ENCODE data around the gene PRAC1.
"Not testable (repeated sequence)": the region's sequence is repeated elsewhere in the genome, so short reads cannot be mapped to it uniquely, and the experiment has no call there.

The PRAC1 gene

GRCh38 chr17:48727415-48728175 is 5.3 kb upstream of the PRAC1 start:
- no peak for DNase-seq

DNA sequence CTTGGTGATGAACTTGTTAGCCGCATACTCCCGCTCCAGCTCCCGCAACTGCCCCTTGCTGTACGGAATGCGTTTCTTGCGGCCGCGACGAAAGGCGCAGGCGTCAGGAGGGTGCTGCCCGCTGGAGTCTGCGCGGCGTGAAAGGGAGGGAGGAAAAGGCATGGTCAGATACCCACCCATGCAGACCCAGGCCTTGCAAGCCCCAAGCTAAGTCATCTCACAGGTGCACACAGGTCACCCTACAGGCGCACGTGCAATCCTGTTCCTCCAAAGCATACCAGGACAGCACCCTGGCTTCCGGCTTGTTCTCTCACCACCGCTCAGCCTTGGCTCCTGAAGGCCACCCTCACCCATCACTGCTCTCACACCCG is 4.6 kb upstream of the PRAC1 start:
- no peak for DNase-seq

- DNase-seq: no peak
Observed at GRCh38 chr17:48726114-48726915, 4.0 kb upstream of the PRAC1 start.

DNA sequence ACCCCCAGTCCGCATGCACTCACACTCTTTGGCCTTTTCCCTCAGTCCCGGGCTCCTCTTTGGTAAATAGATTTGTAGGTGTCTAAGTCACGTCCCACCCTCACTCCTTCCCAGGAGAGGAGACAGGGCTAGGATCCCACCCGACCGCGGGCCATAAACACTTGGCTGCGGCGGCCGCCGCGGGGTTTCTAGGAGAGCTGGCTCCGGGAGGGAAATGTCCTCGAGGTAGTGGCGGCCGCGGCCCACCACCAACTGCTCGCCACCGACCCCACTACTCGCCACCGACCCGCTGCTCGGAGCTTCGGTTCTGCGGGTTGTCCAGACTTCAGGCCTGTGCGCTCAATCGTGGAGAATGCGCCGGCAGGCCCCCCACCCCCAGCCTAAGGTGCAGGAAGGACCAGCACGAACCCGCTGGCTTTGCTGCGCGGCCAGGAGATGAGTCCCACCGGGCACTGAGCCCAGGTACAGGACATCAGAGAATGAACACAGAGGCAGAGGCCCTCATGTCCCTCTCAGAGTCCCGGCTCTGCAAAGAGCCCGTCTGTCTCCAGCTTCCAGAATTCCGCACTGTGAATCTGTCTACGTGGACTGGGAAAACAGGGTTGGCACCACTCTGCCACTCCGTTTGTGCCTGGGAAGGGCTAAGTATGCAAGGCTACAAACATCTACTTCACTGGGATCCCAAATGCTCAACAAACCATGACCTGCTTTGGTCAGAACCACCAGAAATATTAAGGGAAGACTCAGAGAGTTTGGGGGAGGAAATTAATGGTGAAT is 3.2 kb upstream of the PRAC1 start:
- no peak for DNase-seq

GRCh38 chr17:48725004-48725287 is 2.6 kb upstream of the PRAC1 start:
- no peak for DNase-seq

DNA sequence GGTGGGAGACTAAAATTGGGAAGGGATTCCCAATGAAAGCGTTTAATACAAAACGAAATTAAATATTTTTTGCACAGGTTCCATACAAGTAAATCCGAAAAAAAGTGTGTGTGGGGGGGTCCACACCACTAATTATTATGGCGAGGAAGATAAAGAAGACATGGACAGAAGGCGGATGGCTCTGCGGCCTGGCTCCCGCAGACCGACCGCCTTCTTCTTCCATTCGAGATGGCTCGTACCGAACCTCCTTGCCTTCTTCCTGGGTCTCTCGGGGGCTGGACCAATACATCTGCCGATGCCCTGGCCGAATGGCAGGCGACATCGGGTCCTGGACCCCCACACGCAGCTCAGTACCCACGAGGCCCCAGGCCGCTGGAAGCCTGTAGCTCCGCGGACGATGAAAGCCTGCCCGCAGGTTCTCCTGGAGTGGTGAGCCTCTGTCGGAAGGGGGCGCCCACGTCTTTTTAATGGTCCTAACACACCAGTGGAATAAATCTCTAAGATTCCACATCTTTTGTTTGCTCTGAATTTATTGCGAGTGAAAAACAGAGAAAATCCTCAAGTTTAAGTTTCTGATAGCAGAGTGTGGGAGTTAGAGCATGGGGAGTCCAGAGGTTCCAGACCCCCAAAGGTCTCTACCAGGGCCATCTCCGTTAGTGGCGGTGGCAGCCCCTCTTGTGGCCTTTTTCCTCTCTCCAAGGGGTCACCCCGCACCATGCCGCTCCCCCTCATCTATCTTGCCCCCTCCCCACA is 2.1 kb upstream of the PRAC1 start:
- peak in 42 of 51 donors; percentile 0 to 76 (median 34) for DNase-seq

GRCh38 chr17:48723423-48724250 is 1.3 kb upstream of the PRAC1 start:
- no peak for DNase-seq

DNA sequence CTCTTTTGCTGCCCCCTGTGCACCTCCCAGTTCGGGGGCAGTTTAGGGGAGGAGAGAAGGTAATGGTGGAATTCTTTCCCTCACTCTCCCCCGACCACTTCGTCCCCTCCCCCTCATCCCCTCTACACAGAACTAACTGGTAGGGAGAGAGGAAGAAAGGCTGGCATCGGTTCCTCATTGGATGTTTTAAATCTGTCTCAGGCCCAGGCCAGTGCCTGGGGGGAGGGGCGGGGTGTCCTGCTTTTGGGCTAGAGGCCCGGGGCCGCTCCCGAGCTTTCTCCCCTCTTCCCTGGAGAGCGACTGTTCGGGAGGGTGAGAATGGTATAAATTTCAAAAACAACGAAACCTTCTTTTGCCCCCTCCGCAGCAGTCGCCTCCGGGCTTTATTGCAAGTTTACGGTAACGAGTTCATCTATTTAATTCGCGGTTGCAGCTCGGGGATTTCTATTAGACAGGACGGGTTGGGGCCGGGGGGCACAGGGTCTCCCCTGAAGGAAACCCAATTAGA is 651 bp upstream of the PRAC1 start, which contains the start of gene PRAC2:
Gene PRAC2, plus strand, starts transcription at position 271 of the 508 bp plus-strand sequence. CDS start 1,226 bp downstream, outside the sequence.
- DNase-seq: peak in 1 of 51 donors; percentile 3

DNA sequence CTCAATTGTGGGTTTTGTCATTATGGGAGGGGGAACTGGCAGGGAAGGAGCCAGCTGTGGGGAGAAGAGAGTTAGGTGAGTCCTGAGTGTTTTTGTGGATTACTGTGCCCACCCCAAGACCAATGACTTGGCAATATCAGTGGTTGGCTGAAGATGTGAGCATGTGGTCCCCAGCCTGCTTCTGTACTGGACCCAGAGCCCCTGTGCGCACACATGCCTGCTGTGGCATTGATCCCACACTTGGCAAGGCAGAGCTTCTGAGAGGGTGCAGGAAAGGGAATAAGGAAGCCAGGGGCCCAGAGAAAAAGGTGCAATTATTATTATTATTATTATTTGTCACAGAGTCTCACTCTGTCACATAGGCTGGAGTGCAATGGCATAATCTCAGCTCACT is 1.3 kb downstream of the PRAC1 start:
- no peak for DNase-seq

DNA sequence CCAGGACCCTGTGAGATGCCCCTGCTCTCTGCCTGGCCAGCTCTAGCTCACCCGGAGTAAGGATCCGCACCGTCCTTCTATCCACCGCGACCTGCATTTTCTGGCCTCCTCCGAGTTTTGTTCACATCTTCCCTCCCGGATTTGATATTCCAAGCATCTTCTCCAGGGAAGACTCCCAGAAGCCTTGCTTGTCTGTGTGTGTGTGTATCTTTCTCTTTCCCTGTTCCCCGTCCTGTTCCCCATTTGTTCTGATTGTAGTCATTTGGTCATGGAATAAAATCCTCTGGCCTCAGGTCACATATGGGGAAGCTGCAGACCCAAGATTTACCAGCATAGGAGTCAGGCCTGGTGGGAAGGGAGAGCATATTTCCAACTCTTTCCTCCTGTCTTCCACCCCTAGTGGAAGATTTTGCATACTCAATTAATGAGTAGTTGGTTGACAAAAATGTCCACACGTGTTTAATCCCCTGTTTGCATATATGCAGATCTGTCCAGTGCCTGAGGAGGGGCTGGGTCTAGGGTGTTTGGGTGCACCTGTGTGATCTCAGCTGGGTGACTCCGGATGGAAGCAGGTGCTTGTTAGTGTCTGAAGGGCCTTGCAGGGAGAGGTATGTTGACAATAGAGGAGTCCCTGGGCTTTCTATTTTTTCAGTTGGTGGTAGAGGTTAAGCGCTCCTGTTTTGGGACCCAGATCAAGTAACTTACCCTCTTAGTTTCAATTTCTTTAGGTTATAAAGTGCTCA is 1.9 kb downstream of the PRAC1 start:
- no peak for DNase-seq

DNA sequence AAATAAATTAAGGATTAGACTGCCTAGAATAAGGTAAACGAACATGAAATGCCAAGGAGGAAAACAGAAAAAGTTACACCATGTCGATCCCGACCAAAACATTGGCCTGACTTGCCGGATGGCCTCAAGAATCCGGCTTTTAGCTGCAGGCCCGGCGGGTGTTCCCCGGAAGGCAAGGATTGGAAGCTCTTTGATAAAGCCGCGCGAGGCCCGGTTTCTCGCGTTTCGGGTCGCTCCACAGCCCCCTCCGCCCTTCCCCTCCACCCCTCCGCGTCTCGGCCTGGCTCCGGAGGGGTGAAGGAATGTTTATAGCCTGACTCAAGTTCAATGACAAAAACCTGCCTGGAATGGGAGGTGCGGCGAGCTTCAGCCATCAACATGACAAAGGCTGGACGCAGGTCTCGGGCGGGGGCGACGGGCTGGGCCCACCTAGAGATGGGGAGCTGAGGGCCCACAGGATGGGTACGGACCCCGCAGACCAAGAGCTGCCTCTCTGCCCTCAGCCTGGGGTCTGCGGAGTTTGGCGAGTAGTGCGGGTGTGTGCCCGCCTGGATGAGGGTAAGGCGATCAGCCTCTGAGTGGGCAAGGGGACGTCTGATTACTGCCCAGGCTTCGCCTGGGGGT is 2.6 kb downstream of the PRAC1 start:
- no peak for DNase-seq

DNA sequence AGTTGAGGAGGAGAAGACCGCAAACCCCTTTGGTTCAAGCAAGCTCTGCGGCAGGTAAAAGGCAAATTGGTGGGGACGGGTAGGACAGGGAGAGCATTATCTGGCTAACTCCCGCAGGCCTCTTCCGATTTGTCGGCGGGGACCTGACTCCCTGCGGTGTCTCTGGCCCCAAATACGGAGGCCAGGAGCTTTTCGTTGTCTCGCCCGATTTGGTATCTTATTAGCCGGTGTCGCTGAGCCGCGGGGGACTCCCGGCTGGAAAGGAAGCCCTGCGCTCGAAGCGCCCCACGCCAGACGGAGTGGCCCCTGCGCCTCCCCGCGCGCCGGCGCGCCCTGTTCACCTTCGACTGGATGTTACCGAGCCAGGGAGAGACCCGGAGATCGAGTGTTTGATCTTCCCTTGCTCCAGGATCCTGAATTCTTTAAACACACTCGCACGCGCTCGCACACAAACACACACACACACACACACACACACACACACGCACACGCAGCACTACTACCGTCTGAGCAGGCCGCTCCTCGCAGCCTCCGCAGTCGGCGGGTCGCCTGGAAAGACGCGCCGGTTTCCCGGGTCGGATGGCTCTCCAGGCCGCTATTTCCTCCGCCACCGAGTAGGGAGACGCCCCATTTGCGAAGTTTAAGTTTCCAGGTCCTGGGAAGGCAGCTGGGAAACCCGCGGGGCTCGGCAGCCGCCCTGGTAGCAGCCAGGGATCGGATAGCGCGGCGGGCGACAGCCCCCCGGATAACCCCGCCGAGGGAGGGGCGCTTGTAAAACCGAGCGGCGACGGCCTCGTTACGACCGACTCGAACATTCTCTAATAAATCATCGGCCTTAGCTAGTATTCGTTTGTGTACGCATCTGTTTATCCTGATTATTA is 3.3 kb downstream of the PRAC1 start:
- no peak for DNase-seq

GRCh38 chr17:48718227-48718760 is 4.0 kb downstream of the PRAC1 start:
- DNase-seq: no peak

- no peak for DNase-seq
Observed at GRCh38 chr17:48717367-48718226, 4.7 kb downstream of the PRAC1 start.

- DNase-seq: not testable (repeated sequence)
Observed at GRCh38 chr17:48716549-48716948, 5.8 kb downstream of the PRAC1 start.

- DNase-seq: no peak
Observed at GRCh38 chr17:48715496-48716399, 6.6 kb downstream of the PRAC1 start.
